ENCODE measurements around the gene MMP14. TPM values are rescaled to one million over a fixed set of nuclear protein-coding genes. Genes with fewer than 3 reads are reported as not detected.

Gene MMP14
- total RNA-seq, 2 experiments from 2014 or later: 2.8 to 9.0 TPM

GRCh38 chr14:22796087-22796707, 40.2 kb upstream of the MMP14 start:
- Histone ChIP-seq H3K27ac (ENCODE audit: low read depth, low read length, poor library complexity, severe bottlenecking) (peak overlapping the region; percentile 58), H3K4me1 (ENCODE audit: insufficient read depth, low read length, poor library complexity, severe bottlenecking) (peaks cover 87% of the 10 kb centered on the region), H3K9me2 (ENCODE audit: insufficient read depth, low read length) (no peaks in the 10 kb centered on the region), H2AFZ (ENCODE audit: low read length) (no peak overlapping the region), H4K20me1 (ENCODE audit: insufficient read depth, low read length) (no peaks in the 10 kb centered on the region), H3K4me3 (ENCODE audit: low read depth, low read length, poor library complexity, severe bottlenecking) (peak overlapping the region; percentile 22), H3K9me3 (ENCODE audit: low read length) (0 out of 2 replicates have a peak, but pooled peaks cover 5% of the 10 kb centered on the region), H3K4me2 (ENCODE audit: low read length) (peak overlapping the region; percentile 63), H3K36me3 (ENCODE audit: insufficient read depth, low read length) (peaks cover 60% of the 10 kb centered on the region), H3K79me2 (ENCODE audit: insufficient read depth, low read depth, low read length) (peaks cover 70% of the 10 kb centered on the region; the same call in 1 of the 2 replicates)
- peak; percentile 51 for DNase-seq (ENCODE audit: low spot score)
- BruUV-seq (replicated peaks): no TSS peak
- CTCF ChIA-PET (ENCODE audit: unreplicated experiment): interaction anchor here (1.0 to 1.2 kb wide), 2 partner anchors 10 to 27 kb away, joined by 3 to 4 read pairs; no protein-coding TSS in a partner anchor
- TF ChIP-seq CTCF (conservative IDR thresholded peaks at IDR 0.05; ENCODE audit: low read length): no peak
- no peak for TF ChIP-seq EZH2phosphoT487 (IDR thresholded peaks at IDR 0.05; ENCODE audit: borderline replicate concordance, low read depth, low read length)
- POLR2A ChIA-PET: interaction anchor here (0.7 to 3.0 kb wide), 9 partner anchors 12 to 265 kb away, joined by 3 to 37 read pairs (median 9); partner anchors contain the start of genes OXA1L and SLC7A7
- intact Hi-C loops (cut with micrococcal nuclease; ENCODE audit: unreplicated experiment): no loop called here

- Histone ChIP-seq H3K36me3 (ENCODE audit: insufficient read depth, low read length) (peaks cover 57% of the 10 kb centered on the region), H3K4me1 (ENCODE audit: insufficient read depth, low read length, poor library complexity, severe bottlenecking) (peaks cover 87% of the 10 kb centered on the region), H4K20me1 (ENCODE audit: insufficient read depth, low read length) (no peaks in the 10 kb centered on the region), H3K4me2 (ENCODE audit: low read length) (peak overlapping the region; percentile 63), H3K27ac (ENCODE audit: low read depth, low read length, poor library complexity, severe bottlenecking) (peak overlapping the region; percentile 58), H2AFZ (ENCODE audit: low read length) (no peak overlapping the region), H3K9me2 (ENCODE audit: insufficient read depth, low read length) (no peaks in the 10 kb centered on the region), H3K79me2 (ENCODE audit: insufficient read depth, low read depth, low read length) (peaks cover 70% of the 10 kb centered on the region), H3K9me3 (ENCODE audit: low read length) (0 out of 2 replicates have a peak, but pooled peaks cover 2% of the 10 kb centered on the region), H3K4me3 (ENCODE audit: low read depth, low read length, poor library complexity, severe bottlenecking) (peak overlapping the region; percentile 22)
- TF ChIP-seq CTCF (conservative IDR thresholded peaks at IDR 0.05; ENCODE audit: low read length) (no peak), EZH2phosphoT487 (IDR thresholded peaks at IDR 0.05; ENCODE audit: borderline replicate concordance, low read depth, low read length) (no peak)
- DNase-seq (ENCODE audit: low spot score): no peak
- intact Hi-C loops (cut with micrococcal nuclease; ENCODE audit: unreplicated experiment): no loop called here
- POLR2A ChIA-PET: interaction anchor here (0.6 to 3.0 kb wide), 9 partner anchors 11 to 266 kb away, joined by 3 to 21 read pairs (median 5); partner anchors contain the start of gene OXA1L
- CTCF ChIA-PET (ENCODE audit: unreplicated experiment): interaction anchor here (1.2 to 1.5 kb wide), 3 partner anchors 10 to 26 kb away, joined by 3 to 4 read pairs (median 4); no protein-coding TSS in a partner anchor
- BruUV-seq (replicated peaks): no TSS peak
These were observed 39.1 kb upstream of the MMP14 start for GRCh38 chr14:22797017-22797917.
